HepG2 (cell line): Measurements from ENCODE around the gene ZNRF3. TPM values are rescaled to one million over a fixed set of nuclear protein-coding genes. Genes with fewer than 3 reads are reported as not detected.

Experiments
- CBX1 ChIP-seq: IDR thresholded peaks from one replicate; pipeline ENCODE4 v1.6.1; 2016; ENCODE audit warnings: antibody characterized with exemption, low read depth
- HOXA7 ChIP-seq: sonication (generic); formaldehyde crosslinking; IDR thresholded peaks from 2 replicates; pipeline ENCODE4 v1.8.1; 2022; ENCODE audit warnings: mild to moderate bottlenecking, missing genetic modification reagents, moderate library complexity
- JUN ChIP-seq: sonication (generic); formaldehyde crosslinking; IDR thresholded peaks from 2 replicates; pipeline ENCODE4 v1.4.0; 2020; ENCODE audit warnings: mild to moderate bottlenecking, missing genetic modification reagents
- JUNB ChIP-seq: sonication (generic); formaldehyde crosslinking; IDR thresholded peaks from 2 replicates; pipeline ENCODE4 v1.8.0; 2022; ENCODE audit warnings: missing genetic modification reagents, mild to moderate bottlenecking, borderline replicate concordance
- MXD4 ChIP-seq: IDR thresholded peaks from 2 replicates; pipeline ENCODE4 v1.6.1; 2016; ENCODE audit warnings: mild to moderate bottlenecking, missing biosample characterization, missing genetic modification reagents
- MXI1 ChIP-seq: IDR thresholded peaks from 3 replicates; pipeline ENCODE4 v1.6.1; 2012; ENCODE audit warnings: low read depth, low read length, inconsistent platforms, borderline replicate concordance
- NBN ChIP-seq: fragments of 450-650 bp; conservative IDR thresholded peaks from 2 replicates; pipeline ENCODE4 v1.6.1; 2017
- NR1H2 ChIP-seq: sonication (generic); formaldehyde crosslinking; IDR thresholded peaks from 2 replicates; pipeline ENCODE4 v1.8.1; 2022; ENCODE audit warnings: low read depth, missing genetic modification reagents, borderline replicate concordance
- NRL ChIP-seq: sonication (generic); formaldehyde crosslinking; IDR thresholded peaks from 2 replicates; pipeline ENCODE4 v1.5.0; 2020; ENCODE audit warnings: missing genetic modification reagents, mild to moderate bottlenecking, moderate library complexity, borderline replicate concordance
- PLRG1 ChIP-seq: fragments of 450-650 bp; conservative IDR thresholded peaks from 2 replicates; pipeline ENCODE4 v1.6.1; 2016
- REPIN1 ChIP-seq: sonication (generic); formaldehyde crosslinking; IDR thresholded peaks from 2 replicates; pipeline ENCODE4 v1.8.0; 2022; ENCODE audit warnings: missing genetic modification reagents, low read depth, mild to moderate bottlenecking, borderline replicate concordance
- RXRB ChIP-seq: IDR thresholded peaks from 2 replicates; pipeline ENCODE4 v1.6.1; 2016; ENCODE audit warnings: borderline replicate concordance, missing genetic modification reagents, missing compliant biosample characterization
- SALL2 ChIP-seq: sonication (generic); formaldehyde crosslinking; IDR thresholded peaks from 2 replicates; pipeline ENCODE4 v1.8.1; 2023; ENCODE audit warnings: mild to moderate bottlenecking, missing genetic modification reagents, inconsistent platforms
- SRSF9 ChIP-seq: fragments of 200-400 bp; formaldehyde crosslinking; IDR thresholded peaks from 2 replicates; pipeline ENCODE4 v1.6.1; 2018; ENCODE audit warnings: borderline replicate concordance, mild to moderate bottlenecking, low read depth, low read length; ENCODE audit not compliant: insufficient read depth, poor library complexity, severe bottlenecking
- ZNF12 ChIP-seq: sonication (generic); formaldehyde crosslinking; IDR thresholded peaks from 2 replicates; pipeline ENCODE4 v1.5.0; 2020; ENCODE audit warnings: missing genetic modification reagents
- ZNF160 ChIP-seq: sonication (generic); formaldehyde crosslinking; IDR thresholded peaks from 2 replicates; pipeline ENCODE4 v1.8.0; 2022; ENCODE audit warnings: mild to moderate bottlenecking, inconsistent platforms, missing genetic modification reagents
- ZNF225 ChIP-seq: sonication (generic); formaldehyde crosslinking; IDR thresholded peaks from 2 replicates; pipeline ENCODE4 v1.4.0; 2020; ENCODE audit warnings: mild to moderate bottlenecking, missing genetic modification reagents
- ZNF230 ChIP-seq: sonication (generic); formaldehyde crosslinking; IDR thresholded peaks from 2 replicates; pipeline ENCODE4 v1.4.0; 2020; ENCODE audit warnings: mild to moderate bottlenecking, missing genetic modification reagents
- ZNF282 ChIP-seq: fragments of 450-650 bp; IDR thresholded peaks from 2 replicates; pipeline ENCODE4 v1.6.1; 2018; ENCODE audit not compliant: partially characterized antibody
- ZNF350 ChIP-seq: sonication (generic); formaldehyde crosslinking; IDR thresholded peaks from 2 replicates; pipeline ENCODE4 v1.4.0; 2020; ENCODE audit warnings: mild to moderate bottlenecking, low read depth, missing genetic modification reagents, borderline replicate concordance
- ZNF550 ChIP-seq: sonication (generic); formaldehyde crosslinking; IDR thresholded peaks from 2 replicates; pipeline ENCODE4 v1.4.0; 2020; ENCODE audit warnings: mild to moderate bottlenecking, missing genetic modification reagents, borderline replicate concordance
- ZNF629 ChIP-seq: sonication (generic); formaldehyde crosslinking; conservative IDR thresholded peaks from 2 replicates; pipeline ENCODE4 v1.5.0; 2020; ENCODE audit warnings: missing genetic modification reagents
- ZSCAN22 ChIP-seq: sonication (generic); formaldehyde crosslinking; IDR thresholded peaks from 2 replicates; pipeline ENCODE4 v1.4.0; 2020; ENCODE audit warnings: mild to moderate bottlenecking, missing genetic modification reagents
- polyA plus RNA-seq, 8 experiments: library from polyadenylated mRNA; depleted of rRNA in 3 of 8; stranded (reverse) in 7 of 8; unstranded in 1 of 8; fragments of >200 nt; fragmentation: Illumina TruSeq in 4 of 8; extraction: Trizol in 4 of 8; gene quantifications; 2 replicates each; pipeline versions ENCODE4 v1.2.1 to v1.2.3, GENCODE V29; 2011 to 2016; ENCODE audit warnings: low read depth in 4 of 8, missing spikeins in 1 of 8, mixed read lengths in 1 of 8; ENCODE audit not compliant: insufficient read depth in 1 of 8
- total RNA-seq, 5 experiments: library from RNA; depleted of rRNA; stranded (reverse); fragments of >200 nt; fragmentation: Illumina TruSeq; extraction: Trizol; gene quantifications; 2 replicates each; pipeline ENCODE4 v1.2.3, GENCODE V29; 2016; ENCODE audit warnings: low read depth in 1 of 5
- TF ChIP-seq, protein P1 (sequence below): sonication (generic); formaldehyde crosslinking; IDR thresholded peaks from 2 replicates; pipeline ENCODE4 v1.4.0; 2020; ENCODE audit warnings: mild to moderate bottlenecking, missing genetic modification reagents
- TF ChIP-seq, protein P2 (sequence below): IDR thresholded peaks from 2 replicates; pipeline ENCODE4 v1.4.0; 2020; ENCODE audit warnings: mild to moderate bottlenecking, missing genetic modification reagents

Gene ZNRF3
- total and polyA plus RNA-seq, 2 of the 13 experiments (the other 11 are each of a cell fraction or from before 2014, with no cell fraction given), result 20.3 to 36.7 TPM

GRCh38 chr22:29073618-29074275 is 190.4 kb downstream of the ZNRF3 start (continued):
- TF ChIP-seq, protein P1, sequence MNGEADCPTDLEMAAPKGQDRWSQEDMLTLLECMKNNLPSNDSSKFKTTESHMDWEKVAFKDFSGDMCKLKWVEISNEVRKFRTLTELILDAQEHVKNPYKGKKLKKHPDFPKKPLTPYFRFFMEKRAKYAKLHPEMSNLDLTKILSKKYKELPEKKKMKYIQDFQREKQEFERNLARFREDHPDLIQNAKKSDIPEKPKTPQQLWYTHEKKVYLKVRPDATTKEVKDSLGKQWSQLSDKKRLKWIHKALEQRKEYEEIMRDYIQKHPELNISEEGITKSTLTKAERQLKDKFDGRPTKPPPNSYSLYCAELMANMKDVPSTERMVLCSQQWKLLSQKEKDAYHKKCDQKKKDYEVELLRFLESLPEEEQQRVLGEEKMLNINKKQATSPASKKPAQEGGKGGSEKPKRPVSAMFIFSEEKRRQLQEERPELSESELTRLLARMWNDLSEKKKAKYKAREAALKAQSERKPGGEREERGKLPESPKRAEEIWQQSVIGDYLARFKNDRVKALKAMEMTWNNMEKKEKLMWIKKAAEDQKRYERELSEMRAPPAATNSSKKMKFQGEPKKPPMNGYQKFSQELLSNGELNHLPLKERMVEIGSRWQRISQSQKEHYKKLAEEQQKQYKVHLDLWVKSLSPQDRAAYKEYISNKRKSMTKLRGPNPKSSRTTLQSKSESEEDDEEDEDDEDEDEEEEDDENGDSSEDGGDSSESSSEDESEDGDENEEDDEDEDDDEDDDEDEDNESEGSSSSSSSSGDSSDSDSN (CRISPR knock-in tag), result peak; percentile 58
- TF ChIP-seq ZNF282 (no peak), NR1H2 (CRISPR knock-in tag) (no peak), REPIN1 (CRISPR knock-in tag) (no peak), MXI1 (peak; percentile 46; the same call in 1 of the 3 replicates), ZNF225 (no peak), JUNB (CRISPR knock-in tag) (no peak), NRL (CRISPR knock-in tag) (no peak), ZNF230 (CRISPR knock-in tag) (no peak), HOXA7 (CRISPR knock-in tag) (no peak), SRSF9 (no peak), ZNF12 (CRISPR knock-in tag) (no peak), ZNF160 (CRISPR knock-in tag) (no peak), ZNF629 (no peak), SALL2 (0 out of 2 replicates have a peak, but pooled peaks have one; percentile 24), JUN (no peak), PLRG1 (no peak), ZNF550 (CRISPR knock-in tag) (no peak), ZNF350 (peak; percentile 52; the same call in 1 of the 2 replicates), NBN (no peak), ZSCAN22 (CRISPR knock-in tag) (no peak), CBX1 (no peak), MXD4 (CRISPR knock-in tag) (no peak), RXRB (CRISPR knock-in tag) (no peak)
- TF ChIP-seq, protein P2, sequence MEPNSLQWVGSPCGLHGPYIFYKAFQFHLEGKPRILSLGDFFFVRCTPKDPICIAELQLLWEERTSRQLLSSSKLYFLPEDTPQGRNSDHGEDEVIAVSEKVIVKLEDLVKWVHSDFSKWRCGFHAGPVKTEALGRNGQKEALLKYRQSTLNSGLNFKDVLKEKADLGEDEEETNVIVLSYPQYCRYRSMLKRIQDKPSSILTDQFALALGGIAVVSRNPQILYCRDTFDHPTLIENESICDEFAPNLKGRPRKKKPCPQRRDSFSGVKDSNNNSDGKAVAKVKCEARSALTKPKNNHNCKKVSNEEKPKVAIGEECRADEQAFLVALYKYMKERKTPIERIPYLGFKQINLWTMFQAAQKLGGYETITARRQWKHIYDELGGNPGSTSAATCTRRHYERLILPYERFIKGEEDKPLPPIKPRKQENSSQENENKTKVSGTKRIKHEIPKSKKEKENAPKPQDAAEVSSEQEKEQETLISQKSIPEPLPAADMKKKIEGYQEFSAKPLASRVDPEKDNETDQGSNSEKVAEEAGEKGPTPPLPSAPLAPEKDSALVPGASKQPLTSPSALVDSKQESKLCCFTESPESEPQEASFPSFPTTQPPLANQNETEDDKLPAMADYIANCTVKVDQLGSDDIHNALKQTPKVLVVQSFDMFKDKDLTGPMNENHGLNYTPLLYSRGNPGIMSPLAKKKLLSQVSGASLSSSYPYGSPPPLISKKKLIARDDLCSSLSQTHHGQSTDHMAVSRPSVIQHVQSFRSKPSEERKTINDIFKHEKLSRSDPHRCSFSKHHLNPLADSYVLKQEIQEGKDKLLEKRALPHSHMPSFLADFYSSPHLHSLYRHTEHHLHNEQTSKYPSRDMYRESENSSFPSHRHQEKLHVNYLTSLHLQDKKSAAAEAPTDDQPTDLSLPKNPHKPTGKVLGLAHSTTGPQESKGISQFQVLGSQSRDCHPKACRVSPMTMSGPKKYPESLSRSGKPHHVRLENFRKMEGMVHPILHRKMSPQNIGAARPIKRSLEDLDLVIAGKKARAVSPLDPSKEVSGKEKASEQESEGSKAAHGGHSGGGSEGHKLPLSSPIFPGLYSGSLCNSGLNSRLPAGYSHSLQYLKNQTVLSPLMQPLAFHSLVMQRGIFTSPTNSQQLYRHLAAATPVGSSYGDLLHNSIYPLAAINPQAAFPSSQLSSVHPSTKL (CRISPR knock-in tag), result no peak
